Measurements from ENCODE around the gene CD36.

The CD36 gene

GRCh38 chr7:80637911-80638765 is at the start of gene CD36:
Gene CD36, plus strand, starts transcription at chr7:80638642. Its CDS starts 8,099 bp downstream, at chr7:80646741.
- peak; percentile 25 for DNase-seq

GRCh38 chr7:80589631-80590030 is 48.8 kb upstream of the CD36 start:
- no peak for DNase-seq

- DNase-seq = no peak
Measured at GRCh38 chr7:80591654-80592053, 46.8 kb upstream of the CD36 start.

- no peak for DNase-seq
Measured at GRCh38 chr7:80593869-80594586, 44.4 kb upstream of the CD36 start.

GRCh38 chr7:80596933-80597517 is 41.4 kb upstream of the CD36 start:
- peak; percentile 45 for DNase-seq

- no peak for DNase-seq
Measured at GRCh38 chr7:80597875-80598274, 40.6 kb upstream of the CD36 start.

- DNase-seq = no peak
Measured at GRCh38 chr7:80600046-80600445, 38.4 kb upstream of the CD36 start.

GRCh38 chr7:80601999-80602398 is 36.4 kb upstream of the CD36 start:
- no peak for DNase-seq

- DNase-seq = no peak
Measured at GRCh38 chr7:80603940-80604339, 34.5 kb upstream of the CD36 start.

- DNase-seq = no peak
Measured at GRCh38 chr7:80604436-80604835, 34.0 kb upstream of the CD36 start.

GRCh38 chr7:80607136-80607535 is 31.3 kb upstream of the CD36 start:
- DNase-seq = no peak

- DNase-seq = no peak
Measured at GRCh38 chr7:80608336-80608735, 30.1 kb upstream of the CD36 start.

- DNase-seq = no peak
Measured at GRCh38 chr7:80609751-80610150, 28.7 kb upstream of the CD36 start.

- DNase-seq = no peak
Measured at GRCh38 chr7:80611353-80611752, 27.1 kb upstream of the CD36 start.

GRCh38 chr7:80611779-80612178 is 26.7 kb upstream of the CD36 start:
- DNase-seq = no peak

GRCh38 chr7:80612880-80613279 is 25.6 kb upstream of the CD36 start:
- DNase-seq = no peak

GRCh38 chr7:80613519-80613918 is 24.9 kb upstream of the CD36 start:
- DNase-seq = no peak

GRCh38 chr7:80614851-80615271 is 23.6 kb upstream of the CD36 start:
- no peak for DNase-seq

GRCh38 chr7:80618096-80618495 is 20.3 kb upstream of the CD36 start:
- no peak for DNase-seq

- no peak for DNase-seq
Measured at GRCh38 chr7:80619741-80620140, 18.7 kb upstream of the CD36 start.

- no peak for DNase-seq
Measured at GRCh38 chr7:80622541-80622940, 15.9 kb upstream of the CD36 start.

GRCh38 chr7:80623503-80624252 is 14.8 kb upstream of the CD36 start:
- DNase-seq = no peak

GRCh38 chr7:80624763-80625162 is 13.7 kb upstream of the CD36 start:
- no peak for DNase-seq
